Ishikawa (cell line): ENCODE measurements around the gene XPO6.

Experiments used
- CREB1 ChIP-seq: IDR thresholded peaks from 2 replicates; pipeline ENCODE4 v1.6.1; 2012; ENCODE audit warnings: low read depth
- EGR1 ChIP-seq: IDR thresholded peaks from 2 replicates; pipeline ENCODE4 v1.6.1; 2012
- EP300 ChIP-seq: IDR thresholded peaks from 2 replicates; pipeline ENCODE4 v1.6.1; 2012; ENCODE audit warnings: borderline replicate concordance
- MAX ChIP-seq: IDR thresholded peaks from 2 replicates; pipeline ENCODE4 v1.6.1; 2012
- NFIC ChIP-seq: IDR thresholded peaks from 2 replicates; pipeline ENCODE4 v1.6.1; 2012
- REST ChIP-seq: IDR thresholded peaks from 2 replicates; pipeline ENCODE4 v1.6.1; 2012; ENCODE audit warnings: low read depth, mild to moderate bottlenecking
- TAF1 ChIP-seq: IDR thresholded peaks from 2 replicates; pipeline ENCODE4 v1.6.1; 2012; ENCODE audit warnings: low read depth, mild to moderate bottlenecking
- TCF12 ChIP-seq: IDR thresholded peaks from 2 replicates; pipeline ENCODE4 v1.6.1; 2012; ENCODE audit warnings: low read depth
- TEAD4 ChIP-seq: IDR thresholded peaks from 2 replicates; pipeline ENCODE4 v1.6.1; 2012
- YY1 ChIP-seq: IDR thresholded peaks from 2 replicates; pipeline ENCODE4 v1.6.1; 2012; ENCODE audit warnings: low read depth
- ZBTB7A ChIP-seq: IDR thresholded peaks from 2 replicates; pipeline ENCODE4 v1.6.1; 2012; ENCODE audit warnings: low read depth

GRCh38 chr16:28082624-28083023 is 129.1 kb downstream of the XPO6 start:
- TF ChIP-seq YY1 (no peak), TAF1 (no peak), TCF12 (no peak), EP300 (no peak), CREB1 (no peak), EGR1 (no peak), REST (no peak), ZBTB7A (no peak), TEAD4 (no peak), MAX (no peak), NFIC (no peak)
